HCT116 (cell line): ENCODE results near the gene RAB8A. TPM values are rescaled to one million over a fixed set of nuclear protein-coding genes. Genes with fewer than 3 reads are reported as not detected.
"Not testable (repeated sequence)": the region's sequence is repeated elsewhere in the genome, so short reads cannot be mapped to it uniquely, and the experiment has no call there.

Experiments
- ATAC-seq: fragments of 200-7000 bp; cut with Tn5 transposase; 2 replicates; pipeline ENCODE4 v1.9.1; 2020; ENCODE audit warnings: mild to moderate bottlenecking, moderate library complexity
- BruUV-seq: library from RNA; stranded (reverse); fragments of 400-500 nt; replicated peaks from 2 replicates; lab custom pipeline; 2021; lab: Mats Ljungman, UMichigan
- CTCF ChIA-PET: fragments of 300-600 bp; sonication (Branson Sonifier 250); formaldehyde crosslinking; loops from one replicate; lab custom pipeline; 2021; ENCODE audit warnings: antibody characterized with exemption; lab: Charles Lee
- POLR2A ChIA-PET: fragments of 300-600, 350-600 bp; sonication (Branson Sonifier 250); formaldehyde crosslinking; loops from one replicate; lab custom pipeline; 2021; ENCODE audit warnings: antibody characterized with exemption; lab: Charles Lee
- RAD21 ChIA-PET, 2 experiments: fragments of 300-600 bp; sonication (Branson Sonifier 250); formaldehyde crosslinking; loops; one replicate each; lab custom pipeline; 2023; ENCODE audit warnings: low total read pairs in 2 of 2; ENCODE audit not compliant: uncharacterized antibody in 2 of 2, unreplicated experiment in 2 of 2, low non-redundant PET in 1 of 2; lab: Charles Lee
- DNase-seq: peaks from one replicate; pipeline ENCODE4 v3.0.0-alpha.2; 2010; ENCODE audit warnings: low read depth, low spot score
- H2AFZ ChIP-seq: fragments of 200-600 bp; shearing (Covaris generic), sonication (generic); 2 replicates; pipeline ENCODE4 v1.6.1; 2017; ENCODE audit warnings: low read depth, mixed run types, mixed read lengths, antibody characterized with exemption, low read length; ENCODE audit not compliant: poor library complexity, severe bottlenecking
- H3K27ac ChIP-seq: 2 replicates; pipeline ENCODE4 v1.5.1; 2012; ENCODE audit warnings: low read depth, low read length
- H3K27me3 ChIP-seq: fragments of 200-600 bp; sonication (generic); 2 replicates; pipeline ENCODE4 v1.6.1; 2016; ENCODE audit warnings: mixed run types, low read length, mixed read lengths; ENCODE audit not compliant: insufficient read depth
- H3K36me3 ChIP-seq, 2 experiments: fragments of 200-500 bp in 1 of 2; fragments of 200-600 bp in 1 of 2; sonication (Bioruptor generic) in 1 of 2; sonication (generic) in 1 of 2; 2 replicates each; pipeline versions ENCODE4 v1.5.1 to v1.6.1; 2014 to 2016; ENCODE audit warnings: low read length in 2 of 2, inconsistent platforms in 1 of 2, mixed read lengths in 1 of 2, mixed run types in 1 of 2; ENCODE audit not compliant: insufficient read depth in 2 of 2, control insufficient read depth in 1 of 2
- H3K4me1 ChIP-seq, 2 experiments: fragments of 200-600 bp in 1 of 2; sonication (generic) in 1 of 2; 2 replicates each; pipeline versions ENCODE4 v1.5.1 to v1.6.1; 2012 to 2017; ENCODE audit warnings: low read length in 2 of 2, inconsistent platforms in 1 of 2, mild to moderate bottlenecking in 1 of 2, mixed read lengths in 1 of 2, mixed run types in 1 of 2, moderate library complexity in 1 of 2; ENCODE audit not compliant: insufficient read depth in 2 of 2, control insufficient read depth in 1 of 2
- H3K4me2 ChIP-seq: fragments of 200-600 bp; sonication (generic); 2 replicates; pipeline ENCODE4 v1.6.1; 2017; ENCODE audit warnings: mixed run types, low read length, mixed read lengths
- H3K4me3 ChIP-seq, 2 experiments: fragments of 200-600 bp in 1 of 2; sonication (generic) in 1 of 2; replicated peaks in 1 of 2; 2 replicates each; pipeline ENCODE4 v1.5.1; 2011 to 2016; ENCODE audit warnings: low read length in 2 of 2, control low read depth in 1 of 2, low read depth in 1 of 2, mild to moderate bottlenecking in 1 of 2, mixed read lengths in 1 of 2, mixed run types in 1 of 2
- H3K79me2 ChIP-seq: fragments of 200-600 bp; sonication (generic); 2 replicates; pipeline ENCODE4 v1.6.1; 2017; ENCODE audit warnings: mild to moderate bottlenecking, mixed run types, low read length, moderate library complexity, mixed read lengths; ENCODE audit not compliant: insufficient read depth
- H3K9ac ChIP-seq: fragments of 200-600 bp; sonication (generic); 2 replicates; pipeline ENCODE4 v1.6.1; 2016; ENCODE audit warnings: low read length, mixed read lengths
- H3K9me2 ChIP-seq: fragments of 200-600 bp; sonication (generic), shearing (Covaris generic); 2 replicates; pipeline ENCODE4 v1.6.1; 2017; ENCODE audit warnings: mixed run types, mild to moderate bottlenecking, moderate library complexity; ENCODE audit not compliant: insufficient read depth
- H3K9me3 ChIP-seq, 2 experiments: fragments of 200-500 bp in 1 of 2; fragments of 200-600 bp in 1 of 2; sonication (Bioruptor generic) in 1 of 2; sonication (generic) in 1 of 2; 2 replicates each; pipeline ENCODE4 v1.6.1; 2014 to 2017; ENCODE audit warnings: low read length in 2 of 2, mixed read lengths in 2 of 2, inconsistent platforms in 1 of 2, low read depth in 1 of 2, mild to moderate bottlenecking in 1 of 2, mixed run types in 1 of 2, moderate library complexity in 1 of 2; ENCODE audit not compliant: control insufficient read depth in 1 of 2, insufficient read depth in 1 of 2
- H4K20me1 ChIP-seq: fragments of 200-600 bp; sonication (generic), shearing (Covaris generic); 2 replicates; pipeline ENCODE4 v1.6.1; 2017; ENCODE audit warnings: mixed run types, mild to moderate bottlenecking, moderate library complexity; ENCODE audit not compliant: insufficient read depth
- ATF3 ChIP-seq: IDR thresholded peaks from 2 replicates; pipeline ENCODE4 v1.6.1; 2012
- CBX3 ChIP-seq: IDR thresholded peaks from 2 replicates; pipeline ENCODE4 v1.6.1; 2012; ENCODE audit warnings: low read depth
- CEBPB ChIP-seq: IDR thresholded peaks from 2 replicates; pipeline ENCODE4 v1.6.1; 2012; ENCODE audit warnings: low read depth
- EGR1 ChIP-seq: IDR thresholded peaks from 2 replicates; pipeline ENCODE4 v1.6.1; 2012; ENCODE audit warnings: low read depth
- EZH2 ChIP-seq: fragments of 200-600 bp; sonication (generic); IDR thresholded peaks from 2 replicates; pipeline ENCODE4 v1.6.1; 2017; ENCODE audit warnings: antibody characterized with exemption, mixed run types
- FOSL1 ChIP-seq: IDR thresholded peaks from 2 replicates; pipeline ENCODE4 v1.6.1; 2012; ENCODE audit warnings: low read depth
- POLR2AphosphoS5 ChIP-seq: IDR thresholded peaks from 2 replicates; pipeline ENCODE4 v1.6.1; 2011; ENCODE audit warnings: mild to moderate bottlenecking, low read depth, low read length, moderate library complexity
- RAD21 ChIP-seq: IDR thresholded peaks from 2 replicates; pipeline ENCODE4 v1.6.1; 2012; ENCODE audit warnings: low read depth, mild to moderate bottlenecking
- SIN3A ChIP-seq: IDR thresholded peaks from 2 replicates; pipeline ENCODE4 v1.6.1; 2012; ENCODE audit warnings: low read depth
- SP1 ChIP-seq: IDR thresholded peaks from 2 replicates; pipeline ENCODE4 v1.6.1; 2012; ENCODE audit warnings: low read depth
- TCF7L2 ChIP-seq: IDR thresholded peaks from 2 replicates; pipeline ENCODE4 v1.7.0; 2011; ENCODE audit warnings: borderline replicate concordance, inconsistent platforms; ENCODE audit not compliant: insufficient read depth, insufficient read length; ENCODE audit errors: extremely low read depth
- intact Hi-C: fragments of 100-400 bp; cut with micrococcal nuclease; formaldehyde crosslinking; loops from 2 replicates; pipeline ENCODE4 v1.10.0; 2022
- total RNA-seq: library from RNA; stranded (reverse); gene quantifications from one replicate; pipeline ENCODE4 v1.2.1, GENCODE V29; 2021; ENCODE audit not compliant: unreplicated experiment

Gene RAB8A
- total RNA-seq, 1 experiment from 2014 or later, result 116 TPM

- no peak for TF ChIP-seq SIN3A
- TF ChIP-seq TCF7L2, result no peak
- no peak for TF ChIP-seq EZH2
- no peak for TF ChIP-seq CBX3
- no peak for TF ChIP-seq RAD21
- TF ChIP-seq EGR1, result no peak
- TF ChIP-seq POLR2AphosphoS5, result no peak
- no peak for TF ChIP-seq FOSL1
- TF ChIP-seq CEBPB, result no peak
- TF ChIP-seq SP1, result no peak
- no peak for TF ChIP-seq ATF3
Observed at GRCh38 chr19:16118489-16119033, 6.9 kb downstream of the RAB8A start (continued).

- H3K9me2 ChIP-seq, RAD21 ChIA-PET, H3K9ac ChIP-seq, intact Hi-C loops, POLR2A ChIA-PET, H3K4me3 ChIP-seq, H4K20me1 ChIP-seq, H3K27ac ChIP-seq, H3K9me3 ChIP-seq, H3K27me3 ChIP-seq, H3K4me1 ChIP-seq, DNase-seq, H2AFZ ChIP-seq, BruUV-seq, H3K4me2 ChIP-seq, ATAC-seq: not testable (repeated sequence)
- Histone ChIP-seq H3K79me2 (peaks cover 41% of the 10 kb centered on the region), H3K36me3 (peaks cover 22 to 47% of the 10 kb centered on the region in 2 experiments)
- CTCF ChIA-PET, result interaction anchor here (0.9 kb wide), 1 partner anchor 8 kb away, joined by 3 read pairs; no protein-coding TSS in a partner anchor
Observed at GRCh38 chr19:16119075-16119857, 7.6 kb downstream of the RAB8A start.
